SK-N-SH (cell line): ENCODE measurements around the gene PRR35.

Source experiments
- EP300 ChIP-seq, 2 experiments: IDR thresholded peaks; 2 replicates each; pipeline versions ENCODE4 v1.4.0 to v1.6.1; 2012; ENCODE audit warnings: borderline replicate concordance in 1 of 2, low read depth in 1 of 2, low read length in 1 of 2
- POLR2AphosphoS5 ChIP-seq: IDR thresholded peaks from 2 replicates; pipeline ENCODE4 v1.6.1; 2012; ENCODE audit warnings: low read depth, low read length
- TF ChIP-seq, protein P1 (sequence below): fragments of 200-600 bp; sonication (generic); IDR thresholded peaks from 2 replicates; pipeline ENCODE4 v1.6.1; 2017; ENCODE audit warnings: antibody characterized with exemption, mild to moderate bottlenecking, moderate library complexity

- TF ChIP-seq POLR2AphosphoS5 (no peak), EP300 (IDR thresholded peaks at IDR 0.05; ENCODE audit: borderline replicate concordance in 1 of 2, low read depth in 1 of 2, low read length in 1 of 2) (no peak)
- TF ChIP-seq, protein P1, sequence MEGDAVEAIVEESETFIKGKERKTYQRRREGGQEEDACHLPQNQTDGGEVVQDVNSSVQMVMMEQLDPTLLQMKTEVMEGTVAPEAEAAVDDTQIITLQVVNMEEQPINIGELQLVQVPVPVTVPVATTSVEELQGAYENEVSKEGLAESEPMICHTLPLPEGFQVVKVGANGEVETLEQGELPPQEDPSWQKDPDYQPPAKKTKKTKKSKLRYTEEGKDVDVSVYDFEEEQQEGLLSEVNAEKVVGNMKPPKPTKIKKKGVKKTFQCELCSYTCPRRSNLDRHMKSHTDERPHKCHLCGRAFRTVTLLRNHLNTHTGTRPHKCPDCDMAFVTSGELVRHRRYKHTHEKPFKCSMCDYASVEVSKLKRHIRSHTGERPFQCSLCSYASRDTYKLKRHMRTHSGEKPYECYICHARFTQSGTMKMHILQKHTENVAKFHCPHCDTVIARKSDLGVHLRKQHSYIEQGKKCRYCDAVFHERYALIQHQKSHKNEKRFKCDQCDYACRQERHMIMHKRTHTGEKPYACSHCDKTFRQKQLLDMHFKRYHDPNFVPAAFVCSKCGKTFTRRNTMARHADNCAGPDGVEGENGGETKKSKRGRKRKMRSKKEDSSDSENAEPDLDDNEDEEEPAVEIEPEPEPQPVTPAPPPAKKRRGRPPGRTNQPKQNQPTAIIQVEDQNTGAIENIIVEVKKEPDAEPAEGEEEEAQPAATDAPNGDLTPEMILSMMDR, result no peak
These were observed 47.8 kb downstream of the PRR35 start for GRCh38 chr16:608019-608418.
